GM18867 (cell line): ENCODE results near the gene RAB3IL1.
"Not testable (repeated sequence)": the region's sequence is repeated elsewhere in the genome, so short reads cannot be mapped to it uniquely, and the experiment has no call there.

Experiments
- ATAC-seq: cut with Tn5 transposase; IDR thresholded peaks from one replicate; pipeline ENCODE4 v1.9.1; 2021; ENCODE audit warnings: mild to moderate bottlenecking, moderate library complexity; ENCODE audit not compliant: unreplicated experiment

Gene RAB3IL1

DNA sequence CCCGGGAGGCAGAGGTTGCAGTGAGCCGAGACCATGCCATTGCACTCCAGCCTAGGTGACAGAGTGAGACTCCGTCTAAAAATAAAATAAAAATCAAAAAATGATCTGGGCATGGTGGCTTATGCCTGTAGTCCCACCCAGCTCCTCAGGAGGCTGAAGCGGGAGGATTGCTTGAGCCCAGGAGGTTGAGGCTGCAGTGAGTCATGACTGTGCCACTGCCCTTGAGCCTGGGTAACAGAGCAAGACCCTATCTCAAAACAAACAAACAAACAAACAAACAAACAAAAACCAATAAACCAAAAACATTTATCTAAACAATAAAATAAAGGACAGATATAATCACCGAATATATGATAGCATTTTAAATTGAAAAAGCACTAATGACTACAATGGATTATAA is 36.3 kb upstream of the RAB3IL1 start:
- not testable (repeated sequence) for ATAC-seq

DNA sequence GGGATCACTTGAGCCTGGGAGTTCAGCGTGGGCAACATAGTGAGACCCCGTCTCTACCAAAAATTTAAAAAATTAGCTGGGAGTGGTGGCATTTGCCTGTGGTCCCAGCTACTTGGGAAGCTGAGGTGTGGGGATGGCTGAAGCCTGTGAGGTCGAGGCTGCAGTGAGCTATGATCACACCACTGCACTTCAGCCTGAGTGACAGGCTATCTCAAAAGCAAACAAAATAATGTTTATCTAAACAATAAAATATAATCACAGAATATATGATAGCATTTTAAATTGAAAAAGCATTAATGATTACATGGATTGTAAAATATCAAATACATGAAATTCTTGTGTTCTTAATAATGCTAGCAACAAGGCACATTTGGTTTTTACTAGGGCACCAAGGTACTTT is 35.5 kb upstream of the RAB3IL1 start:
- no peak for ATAC-seq

DNA sequence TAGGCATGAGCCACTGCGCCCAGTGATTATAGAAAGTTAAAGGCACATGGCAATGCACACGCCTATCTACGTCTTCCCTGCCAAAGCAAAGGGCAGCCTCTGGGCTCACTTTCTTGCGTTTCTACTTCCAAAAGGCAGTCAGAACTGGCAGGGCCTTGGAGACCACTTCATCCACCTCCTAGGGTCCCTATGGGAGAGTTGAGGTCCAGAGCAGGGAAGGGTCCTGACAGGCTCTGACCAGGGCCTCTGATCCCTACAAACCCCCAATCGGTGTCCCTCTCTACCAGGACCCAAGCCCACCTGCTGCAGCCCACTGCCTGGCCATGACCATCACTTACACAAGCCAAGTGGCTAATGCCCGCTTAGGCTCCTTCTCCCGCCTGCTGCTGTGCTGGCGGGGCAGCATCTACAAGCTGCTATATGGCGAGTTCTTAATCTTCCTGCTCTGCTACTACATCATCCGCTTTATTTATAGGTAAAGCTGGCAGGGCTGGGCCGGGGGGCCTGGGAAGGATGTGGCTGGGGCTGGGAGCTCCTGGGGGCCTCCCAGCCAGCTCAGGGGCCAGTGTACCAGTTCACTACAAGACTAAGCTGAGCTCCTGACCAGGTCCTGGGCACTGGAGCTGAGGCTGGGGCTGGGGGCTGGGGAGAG is 34.2 kb upstream of the RAB3IL1 start:
- ATAC-seq = no peak

- no peak for ATAC-seq
Measured at GRCh38 chr11:61950035-61950547, 32.7 kb upstream of the RAB3IL1 start, which contains the start of gene BEST1. Gene BEST1 (plus strand): TSS chr11:61950351. CDS start chr11:61951807, 1,456 bp downstream.

DNA sequence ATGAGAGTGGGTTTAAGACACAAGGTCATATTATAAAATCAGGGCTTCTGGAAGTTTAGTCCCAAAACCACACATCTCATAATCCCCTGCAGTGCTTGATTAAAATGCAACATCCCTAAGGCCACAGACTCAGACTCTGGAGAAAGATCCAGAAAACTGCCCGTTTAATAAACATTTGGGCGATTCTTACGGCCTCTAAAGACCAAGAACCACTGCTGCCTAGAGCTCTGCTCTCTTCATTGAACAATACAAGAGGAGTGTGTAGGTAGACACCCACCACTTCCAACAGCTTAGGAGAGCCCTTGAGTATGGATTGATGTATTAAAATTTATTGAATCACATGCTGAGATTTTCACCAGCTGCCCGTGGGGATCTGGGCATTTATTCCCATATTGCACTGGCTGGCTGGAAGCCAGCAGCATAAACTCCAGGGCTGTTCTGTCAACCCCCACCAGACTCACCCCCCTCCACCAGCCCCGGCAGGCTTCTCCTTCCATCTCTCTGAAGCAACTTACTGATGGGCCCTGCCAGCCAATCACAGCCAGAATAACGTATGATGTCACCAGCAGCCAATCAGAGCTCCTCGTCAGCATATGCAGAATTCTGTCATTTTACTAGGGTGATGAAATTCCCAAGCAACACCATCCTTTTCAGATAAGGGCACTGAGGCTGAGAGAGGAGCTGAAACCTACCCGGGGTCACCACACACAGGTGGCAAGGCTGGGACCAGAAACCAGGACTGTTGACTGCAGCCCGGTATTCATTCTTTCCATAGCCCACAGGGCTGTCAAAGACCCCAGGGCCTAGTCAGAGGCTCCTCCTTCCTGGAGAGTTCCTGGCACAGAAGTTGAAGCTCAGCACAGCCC is 32.0 kb upstream of the RAB3IL1 start:
- no peak for ATAC-seq

- no peak for ATAC-seq
Measured at GRCh38 chr11:61948505-61948904, 31.1 kb upstream of the RAB3IL1 start.

GRCh38 chr11:61947486-61948210 is 30.3 kb upstream of the RAB3IL1 start:
- ATAC-seq = no peak

- ATAC-seq = no peak
Measured at GRCh38 chr11:61946894-61947293, 29.5 kb upstream of the RAB3IL1 start.

DNA sequence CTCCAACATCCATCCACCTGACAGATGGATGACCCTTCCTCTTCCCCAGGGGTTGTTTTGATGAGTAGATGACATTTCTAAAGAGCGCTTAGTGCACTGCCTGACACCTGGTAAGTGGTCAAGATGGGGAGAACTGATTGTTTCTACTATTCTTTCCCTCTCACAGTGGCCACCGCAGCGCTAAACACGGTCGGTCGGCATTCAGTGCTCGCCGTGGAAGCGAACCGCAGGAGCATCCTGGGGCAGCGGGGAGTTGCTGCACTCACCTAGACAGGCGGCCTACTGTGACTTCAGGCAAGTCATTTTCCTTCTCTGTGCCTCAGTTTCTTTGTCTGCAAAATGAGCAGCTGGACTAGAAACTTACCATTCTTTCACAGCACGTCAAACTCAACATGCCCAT is 27.8 kb upstream of the RAB3IL1 start:
- ATAC-seq = no peak

- ATAC-seq = no peak
Measured at GRCh38 chr11:61940466-61940865, 23.1 kb upstream of the RAB3IL1 start.

- no peak for ATAC-seq
Measured at GRCh38 chr11:61935861-61936260, 18.5 kb upstream of the RAB3IL1 start.

- ATAC-seq = no peak
Measured at GRCh38 chr11:61930933-61931332, 13.6 kb upstream of the RAB3IL1 start.

- no peak for ATAC-seq
Measured at GRCh38 chr11:61928606-61929005, 11.2 kb upstream of the RAB3IL1 start.

DNA sequence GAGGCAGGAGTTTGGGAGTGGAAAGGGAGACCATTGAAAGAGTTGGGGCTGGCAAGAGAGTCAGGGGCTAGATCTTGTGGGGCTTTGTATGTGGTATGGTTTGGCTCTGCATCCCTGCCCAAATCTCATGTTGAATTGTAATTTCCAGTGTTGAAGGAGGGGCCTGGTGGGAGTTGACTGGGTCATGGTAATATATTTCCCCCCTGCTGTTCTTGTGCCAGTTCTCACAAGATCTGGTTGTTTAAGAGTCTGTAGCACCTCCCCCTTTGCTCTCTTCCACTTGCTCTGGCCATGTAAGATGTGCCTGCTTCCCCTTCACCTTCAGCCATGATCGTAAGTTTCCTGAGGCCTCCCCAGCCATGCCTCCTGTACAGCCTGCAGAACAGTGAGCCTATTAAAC is 10.1 kb upstream of the RAB3IL1 start:
- ATAC-seq = no peak

- no peak for ATAC-seq
Measured at GRCh38 chr11:61926235-61926634, 8.9 kb upstream of the RAB3IL1 start.

DNA sequence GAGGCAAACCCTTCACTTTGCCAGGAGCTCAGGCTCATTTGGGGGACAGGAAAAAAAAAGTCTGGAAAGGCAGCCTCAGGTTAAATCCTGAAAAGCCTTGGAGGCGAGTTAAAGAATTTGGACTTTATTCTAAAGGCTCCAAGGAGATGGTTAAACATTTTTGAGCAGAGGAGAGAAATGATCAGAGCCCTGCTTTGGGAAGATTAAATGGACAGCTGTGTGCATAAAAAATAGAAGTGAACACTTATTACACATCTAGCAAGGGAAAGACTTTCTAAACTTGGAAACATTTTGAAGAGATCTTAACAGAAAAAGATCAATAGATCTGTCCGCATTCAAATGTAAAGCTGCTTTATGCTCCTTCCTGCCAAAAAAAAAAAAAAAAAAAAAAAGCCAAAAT is 8.4 kb upstream of the RAB3IL1 start:
- no peak for ATAC-seq

GRCh38 chr11:61924064-61924455 is 6.7 kb upstream of the RAB3IL1 start:
- no peak for ATAC-seq

GRCh38 chr11:61923166-61924063 is 6.0 kb upstream of the RAB3IL1 start:
- no peak for ATAC-seq

- no peak for ATAC-seq
Measured at GRCh38 chr11:61922539-61922938, 5.2 kb upstream of the RAB3IL1 start.

- no peak for ATAC-seq
Measured at GRCh38 chr11:61921446-61921845, 4.1 kb upstream of the RAB3IL1 start.
